CD4-positive, alpha-beta T cell (primary cell): Measurements from ENCODE around the gene AMOTL2. TPM values are rescaled to one million over a fixed set of nuclear protein-coding genes. Genes with fewer than 3 reads are reported as not detected.

Experiments used
- ATAC-seq: fragments of 200-7000 bp; cut with Tn5 transposase; one replicate; pipeline ENCODE4 v1.10.0; 2022; ENCODE audit warnings: mild to moderate bottlenecking; ENCODE audit not compliant: poor library complexity
- CTCF ChIA-PET: fragments of 350-600 bp; sonication (Branson Sonifier 250); formaldehyde crosslinking; loops from one replicate; lab custom pipeline; 2021; ENCODE audit warnings: antibody characterized with exemption, inconsistent platforms; lab: Charles Lee
- POLR2A ChIA-PET: fragments of 350-600 bp; sonication (Branson Sonifier 250); formaldehyde crosslinking; loops from one replicate; lab custom pipeline; 2021; ENCODE audit warnings: antibody characterized with exemption, inconsistent platforms; lab: Charles Lee
- DNase-seq, 14 experiments: peaks; one replicate each; pipeline ENCODE4 v3.0.0-alpha.2; 2013 to 2020; ENCODE audit warnings: mixed read lengths in 2 of 14
- H3K27ac ChIP-seq, 2 donors: one replicate each; pipeline versions ENCODE4 v1.5.1 to v1.7.0; 2013; ENCODE audit warnings: low read length in 2 of 2, low read depth in 1 of 2, mild to moderate bottlenecking in 1 of 2
- H3K27me3 ChIP-seq, 2 experiments: 1 replicate in 1 of 2; 2 replicates in 1 of 2; pipeline versions ENCODE4 v1.6.1 to v1.7.0; 2013; ENCODE audit warnings: low read length in 2 of 2, control low read depth in 1 of 2, mild to moderate bottlenecking in 1 of 2, moderate library complexity in 1 of 2; ENCODE audit not compliant: insufficient read depth in 2 of 2, control insufficient read depth in 1 of 2
- H3K36me3 ChIP-seq: one replicate; pipeline ENCODE4 v1.6.1; 2013; ENCODE audit warnings: low read length, control low read depth; ENCODE audit not compliant: insufficient read depth
- H3K4me1 ChIP-seq: one replicate; pipeline ENCODE4 v1.6.1; 2013; ENCODE audit warnings: low read length, control low read depth; ENCODE audit not compliant: insufficient read depth
- H3K4me3 ChIP-seq: one replicate; pipeline ENCODE4 v1.5.1; 2013; ENCODE audit warnings: mild to moderate bottlenecking, low read length, moderate library complexity
- H3K9me3 ChIP-seq, 2 experiments: 1 replicate in 1 of 2; 2 replicates in 1 of 2; pipeline versions ENCODE4 v1.6.1 to v1.7.0; 2013; ENCODE audit warnings: low read length in 2 of 2, mild to moderate bottlenecking in 2 of 2, control low read depth in 1 of 2, moderate library complexity in 1 of 2; ENCODE audit not compliant: control insufficient read depth in 1 of 2, insufficient read depth in 1 of 2
- H3K27ac Mint-ChIP-seq: one replicate; pipeline ENCODE4 v1.8.0; 2020; ENCODE audit warnings: mixed read lengths
- H3K27me3 Mint-ChIP-seq: one replicate; pipeline ENCODE4 v1.8.0; 2021; ENCODE audit warnings: mixed read lengths
- H3K36me3 Mint-ChIP-seq: one replicate; pipeline ENCODE4 v1.8.0; 2021; ENCODE audit warnings: low read depth, mixed read lengths
- H3K4me1 Mint-ChIP-seq: one replicate; pipeline ENCODE4 v1.8.0; 2021; ENCODE audit warnings: low read depth, mixed read lengths
- H3K4me3 Mint-ChIP-seq: one replicate; pipeline ENCODE4 v1.8.0; 2020; ENCODE audit warnings: mild to moderate bottlenecking, mixed read lengths
- H3K9me3 Mint-ChIP-seq: one replicate; pipeline ENCODE4 v1.8.0; 2020; ENCODE audit warnings: mixed read lengths
- intact Hi-C, 2 experiments: fragments of 100-400 bp; cut with DNase I in 1 of 2; cut with micrococcal nuclease in 1 of 2; formaldehyde crosslinking; loops; one replicate each; pipeline versions ENCODE4 v1.15.1 to v1.9.0; 2023 to 2025; cut with DNase I, micrococcal nuclease
- total RNA-seq, 174 experiments: library from RNA in 2 of 174; stranded (reverse) in 2 of 174; gene quantifications; one replicate each; pipeline ENCODE4 v1.2.3 and lab custom pipeline; 2021 to 2026
- TF ChIP-seq, protein P1 (sequence below): fragments of 200-600 bp; IDR thresholded peaks from one replicate; pipeline ENCODE4 v1.8.0; 2022; ENCODE audit warnings: antibody characterized with exemption, mild to moderate bottlenecking

The AMOTL2 gene
- total RNA-seq, 2 experiments from 2014 or later, result not detected

GRCh38 chr3:134392336-134392983 is 18.2 kb upstream of the AMOTL2 start:
- POLR2A ChIA-PET, result no interaction called here
- CTCF ChIA-PET, result no interaction called here
- TF ChIP-seq, protein P1, sequence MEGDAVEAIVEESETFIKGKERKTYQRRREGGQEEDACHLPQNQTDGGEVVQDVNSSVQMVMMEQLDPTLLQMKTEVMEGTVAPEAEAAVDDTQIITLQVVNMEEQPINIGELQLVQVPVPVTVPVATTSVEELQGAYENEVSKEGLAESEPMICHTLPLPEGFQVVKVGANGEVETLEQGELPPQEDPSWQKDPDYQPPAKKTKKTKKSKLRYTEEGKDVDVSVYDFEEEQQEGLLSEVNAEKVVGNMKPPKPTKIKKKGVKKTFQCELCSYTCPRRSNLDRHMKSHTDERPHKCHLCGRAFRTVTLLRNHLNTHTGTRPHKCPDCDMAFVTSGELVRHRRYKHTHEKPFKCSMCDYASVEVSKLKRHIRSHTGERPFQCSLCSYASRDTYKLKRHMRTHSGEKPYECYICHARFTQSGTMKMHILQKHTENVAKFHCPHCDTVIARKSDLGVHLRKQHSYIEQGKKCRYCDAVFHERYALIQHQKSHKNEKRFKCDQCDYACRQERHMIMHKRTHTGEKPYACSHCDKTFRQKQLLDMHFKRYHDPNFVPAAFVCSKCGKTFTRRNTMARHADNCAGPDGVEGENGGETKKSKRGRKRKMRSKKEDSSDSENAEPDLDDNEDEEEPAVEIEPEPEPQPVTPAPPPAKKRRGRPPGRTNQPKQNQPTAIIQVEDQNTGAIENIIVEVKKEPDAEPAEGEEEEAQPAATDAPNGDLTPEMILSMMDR, result no peak

GRCh38 chr3:134389865-134390264 is 15.6 kb upstream of the AMOTL2 start:
- H3K9me3 ChIP-seq, result no peaks in the 10 kb centered on the region
- no peaks in the 10 kb centered on the region for H3K4me1 ChIP-seq
- no peaks in the 10 kb centered on the region for H3K36me3 Mint-ChIP-seq
- ATAC-seq (no peak), DNase-seq (no peak)
- H3K27me3 ChIP-seq, result peaks cover 2 to 16% of the 10 kb centered on the region in 2 experiments
- no peak overlapping the region for H3K4me3 Mint-ChIP-seq
- TF ChIP-seq, protein P1, result no peak
- no peaks in the 10 kb centered on the region for H3K36me3 ChIP-seq
- no peak overlapping the region for H3K27ac ChIP-seq
- H3K27ac Mint-ChIP-seq, result no peak overlapping the region
- intact Hi-C loops, result no loop called here
- H3K4me3 ChIP-seq, result no peak overlapping the region
- H3K9me3 Mint-ChIP-seq, result no peaks in the 10 kb centered on the region
- peaks cover 46% of the 10 kb centered on the region for H3K27me3 Mint-ChIP-seq
- POLR2A ChIA-PET, result no interaction called here
- peaks cover 5% of the 10 kb centered on the region for H3K4me1 Mint-ChIP-seq
- CTCF ChIA-PET, result no interaction called here

More at GRCh38 chr3:134392336-134392983, 18.2 kb upstream of the AMOTL2 start:
- H3K4me3 ChIP-seq, result no peak overlapping the region
- no peak overlapping the region for H3K27ac ChIP-seq
- no peak for DNase-seq
- Mint-ChIP-seq H3K9me3 (no peaks in the 10 kb centered on the region), H3K27ac (no peak overlapping the region), H3K4me3 (no peak overlapping the region), H3K36me3 (no peaks in the 10 kb centered on the region), H3K27me3 (peaks cover 63% of the 10 kb centered on the region), H3K4me1 (peaks cover 5% of the 10 kb centered on the region)
- H3K36me3 ChIP-seq, result no peaks in the 10 kb centered on the region
- H3K27me3 ChIP-seq, result peaks cover 13 to 19% of the 10 kb centered on the region in 2 experiments
- H3K4me1 ChIP-seq, result no peaks in the 10 kb centered on the region
- intact Hi-C loops, result no loop called here
- peaks cover 0 to 7% of the 10 kb centered on the region in 2 experiments for H3K9me3 ChIP-seq
- no peak for ATAC-seq

DNA sequence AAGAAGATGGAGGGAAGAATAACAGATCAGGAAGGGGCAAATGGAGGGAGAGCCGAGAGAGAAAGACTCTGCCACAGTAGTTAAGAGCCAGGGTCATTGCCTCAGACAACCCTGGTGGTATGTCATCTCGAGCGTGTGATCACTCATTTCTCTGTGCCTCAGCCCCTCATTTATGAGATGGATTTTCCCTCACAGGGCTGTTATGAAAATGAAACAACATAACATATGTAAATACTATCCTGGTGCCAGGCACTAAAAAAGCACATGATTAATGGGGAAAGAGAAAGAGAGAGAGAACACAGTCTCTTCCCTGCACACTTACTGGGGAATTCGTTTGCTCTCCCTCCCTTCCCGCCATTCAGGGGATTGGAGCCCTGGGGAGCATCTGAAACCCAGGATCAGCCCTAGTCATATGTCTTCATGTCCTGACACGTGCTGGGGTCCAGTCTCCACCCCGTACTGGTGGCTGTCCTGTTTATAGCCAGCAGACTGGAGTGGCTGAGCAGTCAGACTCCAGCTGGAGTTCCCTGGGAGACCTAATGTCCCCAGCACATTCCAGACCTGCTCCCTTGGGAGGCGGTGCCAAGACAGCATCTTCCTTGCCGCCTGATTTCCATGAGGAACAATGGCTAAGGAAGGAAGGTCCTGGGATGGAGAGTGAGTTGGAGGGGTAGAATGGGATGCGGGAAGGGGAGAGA is 14.7 kb upstream of the AMOTL2 start:
- TF ChIP-seq, protein P1, result no peak
- Histone ChIP-seq H3K4me1 (no peaks in the 10 kb centered on the region), H3K27me3 (peaks cover 0 to 10% of the 10 kb centered on the region in 2 experiments), H3K27ac (no peak overlapping the region), H3K9me3 (no peaks in the 10 kb centered on the region), H3K4me3 (no peak overlapping the region), H3K36me3 (no peaks in the 10 kb centered on the region)
- intact Hi-C loops, result no loop called here
- Mint-ChIP-seq H3K9me3 (no peaks in the 10 kb centered on the region), H3K4me1 (peaks cover 5% of the 10 kb centered on the region), H3K27ac (no peak overlapping the region), H3K4me3 (no peak overlapping the region), H3K27me3 (peaks cover 44% of the 10 kb centered on the region), H3K36me3 (no peaks in the 10 kb centered on the region)
- no peak for ATAC-seq
- ChIA-PET POLR2A (no interaction called here), CTCF (no interaction called here)
- no peak for DNase-seq
